ENCODE measurements around the gene OTOP2.
A peak's percentile ranks its signal among the peaks of the same experiment; 100 is the strongest.
"Not testable (repeated sequence)": the region's sequence is repeated elsewhere in the genome, so short reads cannot be mapped to it uniquely, and the experiment has no call there.

The OTOP2 gene

DNA sequence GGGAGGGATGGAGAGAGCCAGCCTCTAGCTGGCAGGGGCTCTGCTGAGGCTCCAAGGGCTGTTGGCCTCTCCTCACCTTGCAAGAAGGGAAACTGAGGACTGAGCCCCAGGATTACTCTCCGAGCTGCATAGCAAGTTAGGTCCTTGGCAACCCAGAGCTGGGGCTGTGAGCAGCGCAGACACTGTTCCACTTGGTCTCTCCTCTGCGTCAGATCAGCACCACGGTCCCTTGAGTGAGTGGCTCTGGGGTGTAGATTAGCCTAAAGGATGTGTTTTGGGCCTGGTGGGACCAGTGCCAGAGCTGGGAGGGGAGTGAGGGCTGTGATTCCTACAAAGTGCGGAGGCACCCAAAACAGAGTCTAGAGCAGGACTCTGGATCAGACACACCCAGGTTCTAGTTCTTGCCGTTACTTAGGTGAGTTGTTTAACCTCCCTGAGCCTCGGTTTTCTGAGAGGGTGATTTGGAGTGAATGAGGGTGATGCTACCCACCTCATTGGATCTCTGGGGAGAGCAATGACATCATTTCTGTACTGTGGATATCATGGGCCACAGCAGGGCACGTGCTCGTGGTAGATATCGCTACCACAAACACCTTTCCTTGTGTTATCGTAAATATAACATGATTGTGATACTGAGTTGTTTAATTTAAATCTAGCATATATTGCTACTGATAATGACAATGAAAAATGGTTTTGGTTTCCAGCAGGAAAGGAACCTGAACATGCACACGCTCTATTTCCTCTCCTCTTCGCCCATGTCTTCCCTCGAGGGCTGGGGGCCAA is 22.5 kb upstream of the OTOP2 start:
- DNase-seq = no peak

DNA sequence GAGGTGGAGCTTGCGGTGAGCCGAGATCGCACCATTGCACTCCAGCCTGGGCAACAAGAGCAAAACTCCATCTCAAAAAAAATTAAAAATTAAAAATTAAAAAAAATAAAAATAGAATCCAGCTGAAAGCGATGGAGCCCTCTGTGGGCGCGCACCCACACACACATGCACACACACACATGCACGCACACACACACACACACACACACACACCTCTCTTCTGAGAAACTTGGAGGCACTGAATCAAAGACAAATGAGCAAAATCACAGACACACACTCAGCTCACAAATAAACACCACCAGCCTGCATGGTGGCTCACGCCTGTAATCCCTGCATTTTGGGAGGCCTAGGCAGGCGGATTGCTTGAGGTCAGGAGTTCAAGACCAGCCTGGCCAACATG is 21.0 kb upstream of the OTOP2 start:
- DNase-seq = no peak

DNA sequence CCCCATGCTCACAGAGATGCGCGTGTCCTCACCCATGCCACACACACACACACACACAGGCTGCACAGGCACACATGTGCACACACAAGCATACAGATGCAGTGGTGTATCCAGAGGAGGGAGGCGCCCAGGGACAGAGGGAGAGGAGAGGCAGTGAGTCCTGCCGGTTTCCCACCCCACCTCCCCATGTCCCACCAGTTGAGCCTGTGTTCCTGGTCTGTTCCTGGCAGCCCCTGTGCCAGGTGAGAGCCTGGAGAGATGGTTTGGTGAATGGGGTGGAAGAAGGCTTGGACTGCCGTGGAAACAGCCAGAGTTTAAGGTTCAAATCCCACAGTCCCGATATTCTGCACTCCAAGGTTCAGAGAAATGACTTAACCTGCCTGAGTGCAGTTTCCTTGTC is 20.4 kb upstream of the OTOP2 start:
- no peak for DNase-seq

DNA sequence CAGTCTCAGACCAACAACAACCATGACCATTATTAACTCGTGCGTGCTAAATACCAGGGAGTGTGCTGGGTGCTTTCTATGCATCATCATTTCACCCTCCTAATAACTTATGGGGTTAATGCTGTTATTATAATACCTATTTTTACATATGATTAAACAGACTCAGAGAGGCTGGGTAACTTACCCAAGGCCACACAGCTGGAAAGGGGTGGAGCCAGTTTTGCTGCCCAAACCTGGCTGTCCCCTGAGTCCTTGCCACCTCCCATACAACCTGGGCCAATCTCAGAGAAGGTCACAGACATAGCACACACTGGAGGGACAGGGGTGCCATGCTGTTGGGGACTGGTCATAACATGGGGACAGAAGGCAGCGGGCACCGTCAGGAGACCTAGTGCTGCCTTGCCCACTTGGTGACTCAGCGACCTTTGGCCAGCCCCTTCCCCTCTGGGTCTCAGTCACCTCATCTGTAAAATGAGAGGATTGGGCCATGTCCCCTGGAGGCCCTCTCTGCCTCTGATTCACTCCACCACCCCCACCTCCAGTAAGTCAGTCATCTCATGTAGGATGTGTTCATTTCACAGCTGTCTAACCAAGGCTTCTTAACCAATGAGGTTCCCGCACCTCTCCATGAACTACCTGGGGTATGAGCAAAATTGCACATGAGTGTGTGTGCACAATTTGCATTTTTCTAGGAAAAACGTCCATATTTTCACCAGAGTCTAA is 19.2 kb upstream of the OTOP2 start:
- no peak for DNase-seq

DNA sequence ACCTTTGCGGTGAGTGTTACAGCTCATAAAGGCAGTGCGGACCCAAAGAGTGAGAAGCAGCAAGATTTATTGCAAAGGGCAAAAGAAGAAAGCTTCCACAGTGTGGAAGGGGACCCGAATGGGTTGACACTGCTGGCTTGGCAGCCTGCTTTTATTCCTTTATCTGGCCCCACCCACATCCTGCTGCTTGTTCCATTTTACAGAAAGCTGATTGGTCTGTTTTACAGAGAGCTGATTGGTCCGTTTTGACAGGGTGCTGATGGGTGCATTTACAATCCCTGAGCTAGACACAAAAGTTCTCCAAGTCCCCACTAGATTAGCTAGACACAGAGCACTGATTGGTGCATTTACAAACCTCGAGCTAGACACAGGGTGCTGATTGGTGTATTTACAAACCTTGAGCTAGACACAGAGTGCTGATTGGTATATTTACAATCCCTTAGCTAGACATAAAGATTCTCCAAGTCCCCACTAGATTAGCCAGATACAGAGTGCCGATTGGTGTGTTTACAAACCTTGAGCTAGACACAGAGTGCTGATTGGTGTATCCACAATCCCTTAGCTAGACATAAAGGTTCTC is 17.8 kb upstream of the OTOP2 start:
- DNase-seq = not testable (repeated sequence)

DNA sequence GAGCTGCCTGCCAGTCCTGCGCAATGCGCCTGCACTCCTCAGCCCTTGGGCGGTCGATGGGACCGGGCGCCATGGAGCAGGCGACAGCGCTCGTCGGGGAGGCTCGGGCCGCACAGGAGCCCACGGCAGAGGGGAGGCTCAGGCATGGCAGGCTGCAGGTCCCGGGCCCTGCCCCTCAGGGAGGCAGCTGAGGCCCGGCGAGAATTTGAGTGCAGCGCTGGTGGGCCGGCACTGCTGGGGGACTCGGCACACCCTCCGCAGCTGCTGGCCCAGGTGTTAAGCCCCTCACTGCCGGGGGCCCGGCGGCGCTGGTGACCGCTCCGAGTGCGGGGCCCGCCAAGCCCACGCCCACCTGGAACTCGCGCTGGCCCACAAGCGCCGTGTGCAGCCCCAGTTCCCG is 17.1 kb upstream of the OTOP2 start:
- DNase-seq = no peak

DNA sequence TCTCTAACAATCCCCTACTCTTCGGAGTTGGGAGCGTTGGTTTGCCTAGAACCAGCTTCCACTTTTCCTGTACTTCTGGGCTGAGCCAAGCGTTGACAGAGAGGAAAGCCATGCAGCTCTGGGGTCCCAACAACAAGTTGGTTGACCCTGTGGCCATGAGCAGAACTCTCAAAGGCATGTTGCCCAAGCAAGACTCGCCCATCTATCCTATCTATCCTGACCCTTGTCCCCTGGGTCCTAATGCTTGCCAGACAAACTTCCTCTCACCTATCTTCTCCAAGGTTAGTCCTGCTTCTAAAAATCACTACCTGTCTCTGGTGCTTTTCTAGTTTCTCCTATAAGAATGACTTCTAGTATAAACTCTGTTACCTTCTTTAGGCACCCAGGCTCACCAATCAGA is 15.0 kb upstream of the OTOP2 start:
- not testable (repeated sequence) for DNase-seq

DNA sequence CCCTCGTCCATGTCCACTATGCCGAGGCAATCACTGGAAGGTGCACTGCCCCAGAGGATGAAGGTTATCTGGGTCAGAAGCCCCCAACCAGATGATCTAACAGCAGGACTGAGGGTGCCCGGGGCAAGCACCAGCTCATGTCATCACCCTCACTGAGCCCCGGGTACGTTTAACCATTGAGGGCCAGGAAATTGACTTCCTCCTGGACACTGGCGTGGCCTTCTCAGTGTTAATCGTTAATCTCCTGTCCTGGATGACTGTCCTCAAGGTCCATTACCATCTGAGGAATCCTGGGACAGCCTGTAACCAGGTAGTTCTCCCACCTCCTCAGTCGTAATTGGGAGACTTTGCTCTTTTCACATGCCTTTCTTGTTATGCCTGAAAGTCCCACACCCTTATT is 12.7 kb upstream of the OTOP2 start:
- not testable (repeated sequence) for DNase-seq

DNA sequence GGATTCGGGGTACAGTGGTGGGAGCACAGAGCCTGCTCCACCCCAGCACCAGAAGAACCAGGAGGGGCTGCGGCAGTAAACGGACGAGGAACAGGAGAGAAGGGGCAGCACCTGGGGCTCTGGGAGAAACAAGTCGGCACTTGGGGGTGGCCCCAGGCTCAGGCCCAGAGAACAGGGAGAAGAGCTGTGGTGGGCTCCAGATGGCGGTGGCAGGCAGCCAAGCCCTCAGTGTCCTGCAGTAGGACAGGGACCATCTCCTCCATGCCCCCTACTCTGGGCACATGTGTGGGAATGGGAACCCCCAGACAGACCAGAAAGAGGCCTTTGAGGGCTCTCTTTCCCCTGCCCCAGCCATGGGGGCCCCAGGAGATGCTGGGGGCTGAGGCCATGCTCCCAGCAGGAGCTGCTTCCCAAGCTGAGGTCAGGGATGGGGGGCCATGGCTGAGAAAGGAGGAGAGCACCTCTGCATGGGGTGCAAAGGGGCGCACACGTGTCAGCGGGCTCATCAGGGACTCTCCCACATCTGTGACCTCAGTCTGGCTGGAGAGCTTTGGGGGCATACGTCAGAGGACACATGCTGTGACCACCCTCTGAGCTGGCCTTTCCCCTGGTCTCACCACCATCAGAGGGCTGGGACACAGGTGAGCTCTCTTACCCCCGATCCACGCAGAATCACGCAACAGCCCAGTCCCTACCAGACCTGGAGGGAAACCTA is 7.8 kb upstream of the OTOP2 start:
- no peak for DNase-seq

DNA sequence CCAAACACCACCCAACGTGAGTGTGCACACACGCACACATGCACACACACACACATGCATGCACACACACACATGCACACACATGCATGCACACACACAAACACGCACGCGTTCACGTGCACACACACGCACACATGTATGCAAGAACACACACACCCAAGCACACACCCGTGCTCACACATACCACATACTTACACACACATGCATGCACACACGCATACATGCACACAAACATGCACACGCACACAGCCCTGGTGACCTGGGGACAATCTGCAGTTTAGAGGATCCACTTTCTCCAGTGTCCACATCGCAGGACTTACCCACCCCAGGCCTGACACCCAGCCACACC is 7.2 kb upstream of the OTOP2 start:
- DNase-seq = no peak

DNA sequence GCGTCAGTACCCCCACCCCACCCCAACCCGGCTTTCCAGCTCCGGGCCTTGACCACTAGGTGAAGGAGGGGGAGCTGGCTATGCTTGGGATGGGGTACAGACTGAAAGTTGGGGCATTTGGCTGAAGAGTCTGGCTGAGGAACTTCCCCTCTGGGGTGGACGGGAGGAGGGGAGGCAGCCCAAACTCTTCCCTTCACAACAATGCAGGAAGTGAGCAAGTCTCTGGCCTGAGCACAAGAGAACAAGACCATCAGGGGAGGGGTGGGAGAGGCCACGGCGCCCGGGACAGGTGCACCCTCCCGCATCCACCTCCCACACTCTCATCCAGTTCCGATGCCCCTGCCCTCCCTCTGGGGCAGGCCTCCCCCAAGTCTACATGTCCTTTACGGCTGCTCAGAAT is 6.6 kb upstream of the OTOP2 start:
- DNase-seq = no peak

DNA sequence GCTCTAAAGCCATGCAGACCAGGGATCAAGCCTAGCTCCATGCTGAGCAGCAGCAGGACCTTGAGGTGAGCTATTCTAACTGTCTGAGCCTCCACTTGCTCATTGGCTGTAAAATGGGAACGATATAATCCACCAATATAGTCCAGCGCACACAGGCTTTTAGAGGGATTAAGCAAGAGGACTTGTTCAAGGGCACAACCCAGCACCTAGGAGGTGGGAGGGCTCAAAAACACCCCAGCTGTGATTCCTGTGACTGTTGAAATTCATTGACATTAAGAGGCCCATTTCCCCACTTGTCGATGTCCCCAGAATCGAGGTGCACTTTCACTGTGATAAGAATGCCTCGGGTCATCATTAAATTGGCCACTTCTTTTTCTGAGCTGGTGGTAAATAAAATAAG is 5.2 kb upstream of the OTOP2 start:
- DNase-seq = no peak

DNA sequence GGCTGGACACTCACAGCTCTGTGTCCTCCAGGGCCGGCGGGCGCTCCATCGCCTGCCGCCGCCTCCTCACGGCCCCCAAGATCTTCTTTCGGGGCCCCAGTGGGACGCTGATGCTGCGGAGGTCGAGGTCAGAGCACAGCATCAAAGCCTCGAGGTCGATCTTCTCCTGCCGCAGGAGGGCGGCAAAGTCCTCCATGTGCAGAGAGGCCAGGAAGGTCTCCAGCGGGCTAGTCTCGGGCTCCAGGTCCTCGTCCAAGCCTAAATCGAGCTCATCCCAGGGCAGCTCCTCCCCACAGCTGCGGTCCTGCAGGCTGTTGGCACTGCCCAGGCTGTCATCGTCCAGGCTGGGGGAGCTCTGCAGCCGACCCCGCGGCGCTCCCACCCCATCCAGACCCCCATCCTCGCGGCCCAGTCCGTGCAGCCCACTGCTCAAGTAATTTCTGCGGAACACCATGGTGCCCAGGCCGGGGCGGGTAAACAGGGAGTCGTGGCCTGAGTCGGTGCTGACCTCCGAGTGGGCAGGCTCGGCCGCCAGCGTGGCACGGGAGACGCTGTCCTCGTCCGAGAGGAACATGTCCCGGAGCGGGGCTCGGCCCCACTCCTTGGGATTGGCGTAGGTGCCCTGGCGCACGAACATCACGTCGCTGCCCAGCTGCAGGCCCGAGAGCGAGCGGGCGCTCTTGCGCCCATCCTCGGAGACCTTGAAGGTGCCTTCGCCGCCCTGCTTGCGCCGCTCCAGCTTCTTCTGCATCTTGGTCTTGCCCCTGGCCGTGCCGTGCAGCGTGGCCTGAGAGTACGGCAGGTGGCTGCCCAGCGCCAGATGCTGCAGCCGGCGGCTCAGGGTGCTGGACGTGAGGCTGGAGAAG is 4.4 kb upstream of the OTOP2 start:
- DNase-seq = no peak

DNA sequence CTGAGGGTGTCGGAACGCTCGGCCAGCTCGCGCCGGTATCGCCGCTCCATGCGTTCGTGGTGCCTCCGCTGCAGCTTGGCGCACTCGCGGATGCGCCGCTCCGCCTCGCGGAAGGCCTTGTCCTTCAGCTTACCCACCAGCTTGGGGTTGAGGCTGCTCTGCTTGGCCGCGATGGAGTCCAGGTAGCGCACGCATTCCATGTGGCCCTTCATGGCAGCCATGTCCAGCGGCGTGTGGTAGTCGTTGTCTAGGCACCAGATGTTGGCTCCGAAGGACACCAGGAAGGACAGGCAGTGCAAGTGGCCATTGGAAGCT is 3.8 kb upstream of the OTOP2 start:
- DNase-seq = no peak

DNA sequence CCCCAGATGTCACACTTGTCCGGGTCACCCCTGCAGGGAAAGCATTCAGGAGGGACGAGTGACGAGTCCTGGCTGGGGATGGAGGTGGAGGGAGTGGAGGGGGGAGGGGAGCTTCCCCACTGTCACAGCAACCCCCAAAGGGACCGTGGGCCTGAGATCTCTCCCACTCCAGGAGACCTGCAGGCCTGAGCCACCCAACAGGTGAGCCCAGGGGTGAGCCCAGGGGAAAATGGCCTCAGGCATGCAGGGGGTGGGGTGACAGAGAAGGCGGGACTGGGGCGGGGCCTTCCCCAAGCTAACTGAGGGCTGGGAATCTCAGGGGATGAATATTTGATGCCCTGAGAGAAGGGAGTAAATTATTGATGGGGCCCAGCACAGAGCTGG is 3.4 kb upstream of the OTOP2 start:
- no peak for DNase-seq

DNA sequence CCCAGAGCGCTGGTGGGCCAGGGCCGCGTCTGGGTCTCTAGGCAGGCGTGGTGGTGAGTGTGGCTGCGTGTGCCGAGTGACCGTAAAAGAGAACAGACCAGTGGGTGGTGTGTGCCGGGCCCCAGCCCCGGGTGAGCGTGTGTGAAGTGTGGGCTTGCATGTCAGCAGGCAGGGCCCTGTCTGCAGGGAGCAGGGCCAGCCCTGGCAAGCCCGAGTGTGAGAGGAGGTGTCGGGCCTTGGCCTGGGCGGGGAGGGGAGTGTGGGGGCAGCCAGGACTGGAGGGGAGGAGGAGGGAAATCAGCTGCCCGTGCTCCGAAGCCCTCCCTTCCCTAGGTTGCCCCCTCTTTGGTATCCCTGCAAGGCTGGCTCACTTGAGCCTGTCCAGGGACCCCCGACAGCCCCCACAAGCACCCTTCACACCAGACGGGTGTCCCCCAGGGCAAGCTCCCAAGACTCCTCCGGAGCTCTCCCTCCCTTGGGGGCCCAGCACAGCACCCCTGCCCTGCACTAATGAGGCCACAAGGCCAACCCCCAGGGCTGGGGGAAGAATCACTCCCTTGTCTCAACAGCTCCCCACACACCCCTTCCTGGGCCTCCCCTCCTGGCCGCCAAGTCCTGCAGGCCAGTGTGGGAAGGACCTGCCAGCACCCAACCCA is 2.9 kb upstream of the OTOP2 start:
- DNase-seq = no peak

DNA sequence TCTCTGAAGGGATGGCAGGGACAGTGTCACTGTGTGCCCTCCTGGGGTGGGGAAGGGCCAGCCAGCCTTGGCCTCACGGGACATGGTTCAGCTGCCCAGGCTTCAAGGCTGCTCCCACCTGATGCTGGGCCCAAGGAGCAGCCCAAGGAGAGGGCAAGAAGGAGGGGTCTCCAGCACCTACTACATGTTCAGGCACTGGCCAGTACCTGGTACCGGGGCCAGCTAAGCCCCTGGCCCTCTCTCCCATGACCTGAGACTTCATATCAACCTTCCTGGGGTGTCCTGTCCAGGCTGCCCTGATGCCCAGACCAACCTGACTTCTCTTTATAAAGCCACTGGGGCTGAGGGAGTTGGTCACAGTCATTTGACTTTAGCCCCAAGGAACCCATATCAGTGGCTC is 2.3 kb upstream of the OTOP2 start:
- DNase-seq = no peak

DNA sequence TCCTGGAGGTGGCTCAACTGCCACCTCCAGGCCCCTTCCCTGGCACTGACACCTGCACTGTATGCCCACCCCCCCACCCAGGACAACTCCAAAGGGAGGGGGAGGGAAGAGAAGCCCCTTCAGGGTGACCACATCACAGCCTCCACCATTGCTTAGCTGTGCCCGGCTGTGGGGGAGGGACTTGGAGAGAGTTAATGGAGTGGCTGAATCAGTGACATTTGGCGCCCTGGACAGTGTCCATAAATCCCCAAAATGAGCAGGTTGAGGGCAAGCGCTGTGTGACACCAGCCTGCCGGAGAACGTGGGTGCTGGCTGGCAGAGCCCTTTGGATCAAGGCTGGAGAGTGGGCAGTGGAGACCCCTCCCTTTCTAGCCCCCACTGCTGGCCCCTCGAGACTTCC is 1.9 kb upstream of the OTOP2 start:
- DNase-seq = no peak

DNA sequence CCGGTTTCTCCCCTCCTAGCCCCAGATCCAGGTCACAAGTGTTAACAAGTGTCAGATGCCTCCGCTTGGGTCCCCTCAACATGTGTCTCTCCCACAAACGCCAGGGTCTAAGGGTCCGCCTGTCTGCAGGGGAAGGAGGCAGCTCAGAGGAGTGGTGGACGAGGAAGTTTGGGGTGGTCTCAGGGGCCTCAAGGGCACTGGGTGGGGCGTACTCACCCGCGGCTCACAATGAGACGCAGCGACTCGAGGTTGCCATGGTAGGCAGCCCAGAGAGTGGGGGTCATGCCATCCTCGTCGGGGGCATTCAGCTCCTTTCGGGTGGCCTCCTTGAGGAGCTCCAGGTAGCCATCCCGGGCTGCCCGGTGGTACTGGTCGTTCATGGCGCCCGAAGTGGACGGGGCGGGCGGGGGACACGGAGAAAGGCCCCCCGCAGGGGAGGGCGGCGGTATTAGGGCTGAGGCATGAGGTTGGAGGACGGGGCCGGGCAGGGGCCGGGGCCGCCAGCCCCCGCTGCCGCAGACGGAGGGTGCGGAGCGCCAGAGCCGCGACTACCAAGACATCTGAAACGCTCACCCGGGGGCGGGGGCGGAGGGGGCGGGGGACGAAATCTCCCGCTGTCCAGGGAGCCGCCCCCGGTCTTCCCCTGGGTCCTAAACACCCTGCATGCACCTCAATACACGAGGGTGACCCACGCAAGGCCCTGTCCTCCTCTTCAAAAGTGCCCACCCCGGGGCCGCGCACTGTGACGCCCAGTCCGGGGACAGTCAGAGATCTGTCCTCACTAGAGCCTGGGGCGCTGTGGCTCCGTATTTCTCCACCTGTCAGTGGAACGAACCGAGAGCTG is 1.2 kb upstream of the OTOP2 start, which contains the start of gene USH1G:
USH1G (minus strand) TSS at position 562 of the 844 bp plus-strand sequence; CDS start at position 380, 182 bp downstream.
- no peak for DNase-seq

DNA sequence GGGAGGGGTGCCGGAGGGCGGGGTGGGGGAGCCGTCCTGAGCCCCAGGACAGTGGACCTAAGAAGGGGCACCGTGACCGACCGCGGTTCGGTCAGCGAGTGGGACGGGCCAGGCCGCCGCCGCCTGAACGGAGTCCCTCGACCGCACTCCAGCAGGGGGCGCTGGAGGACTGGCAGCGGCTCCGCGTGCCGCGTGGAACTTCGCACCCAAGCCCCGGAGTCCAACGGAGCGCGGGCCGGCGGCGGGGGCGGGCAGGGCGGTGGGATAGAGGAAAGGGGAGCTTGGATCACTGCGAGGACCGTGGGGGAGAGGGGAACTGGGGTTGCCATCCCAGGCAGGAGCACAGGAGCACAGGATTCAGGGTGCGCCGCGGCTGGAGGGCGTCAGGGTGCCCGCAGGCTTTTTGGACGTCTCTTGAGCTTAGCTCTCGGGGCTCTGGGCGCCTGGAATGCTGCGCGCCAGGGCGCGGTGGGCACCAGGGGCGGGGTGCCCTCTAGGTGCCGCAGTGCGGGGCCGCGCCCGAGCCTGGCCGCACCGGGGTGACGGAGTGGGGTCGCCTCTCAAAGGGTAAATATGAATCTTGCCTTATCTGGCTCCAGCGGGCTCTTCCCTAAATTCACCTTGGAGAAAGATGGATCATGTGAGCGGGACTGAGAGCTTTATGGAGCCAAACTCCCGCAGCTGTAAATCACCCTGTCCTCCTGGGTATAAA is 379 bp upstream of the OTOP2 start:
- DNase-seq = peak; percentile 91

DNA sequence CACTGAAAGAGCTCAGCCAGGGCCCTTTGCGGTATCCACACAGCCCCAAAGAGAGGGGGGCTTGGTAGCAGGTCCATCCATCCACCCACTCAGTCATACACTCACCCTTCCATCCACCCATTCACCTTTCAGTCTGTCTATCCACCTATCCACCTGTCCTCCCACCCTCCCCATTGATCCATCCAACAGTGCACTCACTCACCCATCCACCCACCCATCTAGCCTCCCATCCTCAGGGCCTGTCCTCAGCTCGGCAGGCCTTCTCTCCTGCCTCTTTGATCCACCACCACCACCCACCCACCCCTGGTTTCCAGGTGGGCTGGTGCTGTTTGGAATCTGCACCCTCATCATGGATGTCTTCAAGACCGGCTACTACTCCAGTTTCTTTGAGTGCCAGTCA is 1.2 kb downstream of the OTOP2 start:
- no peak for DNase-seq

Measured in activated CD8-positive, alpha-beta memory T cell treated with anti-CD3 and anti-CD28 coated beads for 24 hours (primary cell).